ENCODE data around the gene PTPRN2. TPM values are rescaled to one million over a fixed set of nuclear protein-coding genes. Genes with fewer than 3 reads are reported as not detected.

Gene PTPRN2
- total RNA-seq, 4 donors from 2014 or later = 6.6 to 10.7 (median 8.2) TPM

- no peak overlapping the region for H3K4me3 ChIP-seq
- 95 to 96% methylated on average over 6 of the region's 6 CpGs for WGBS, 2 donors
- no peak for DNase-seq (ENCODE audit: low spot score in 2 of 2)
- H3K9me3 ChIP-seq = no peaks in the 10 kb centered on the region
- no peak for TF ChIP-seq CTCF (IDR thresholded peaks at IDR 0.05)
- no peak for TF ChIP-seq EP300 (IDR thresholded peaks at IDR 0.05)
- TF ChIP-seq POLR2A (IDR thresholded peaks at IDR 0.05) = no peak
- peaks cover 0 to 21% (median 0%) of the 10 kb centered on the region in 3 donors for H3K36me3 ChIP-seq
- H3K27me3 ChIP-seq = no peaks in the 10 kb centered on the region
- no peak overlapping the region for H3K27ac ChIP-seq
- no peaks in the 10 kb centered on the region for H3K4me1 ChIP-seq
Observed at GRCh38 chr7:158607563-158607962, 19.9 kb upstream of the PTPRN2 start.

GRCh38 chr7:158606671-158607424, 19.2 kb upstream of the PTPRN2 start:
- TF ChIP-seq POLR2A (IDR thresholded peaks at IDR 0.05) (no peak), EP300 (IDR thresholded peaks at IDR 0.05) (no peak), CTCF (IDR thresholded peaks at IDR 0.05) (no peak)
- no peaks in the 10 kb centered on the region for H3K9me3 ChIP-seq
- DNase-seq (ENCODE audit: low spot score in 2 of 2) = no peak
- no peak overlapping the region for H3K27ac ChIP-seq
- no peaks in the 10 kb centered on the region for H3K27me3 ChIP-seq
- H3K36me3 ChIP-seq = peaks cover 0 to 21% (median 0%) of the 10 kb centered on the region in 3 donors
- H3K4me3 ChIP-seq = no peak overlapping the region
- WGBS, 2 donors = 91 to 94% methylated on average over 17 to 18 of the region's 18 CpGs
- H3K4me1 ChIP-seq = no peaks in the 10 kb centered on the region

- Histone ChIP-seq H3K36me3 (peaks cover 0 to 21% (median 0%) of the 10 kb centered on the region in 3 donors), H3K27ac (no peak overlapping the region), H3K4me1 (no peaks in the 10 kb centered on the region), H3K27me3 (no peaks in the 10 kb centered on the region), H3K9me3 (no peaks in the 10 kb centered on the region), H3K4me3 (no peak overlapping the region)
- no peak for DNase-seq (ENCODE audit: low spot score in 2 of 2)
- TF ChIP-seq CTCF (IDR thresholded peaks at IDR 0.05) = no peak
- TF ChIP-seq POLR2A (IDR thresholded peaks at IDR 0.05) = no peak
- no peak for TF ChIP-seq EP300 (IDR thresholded peaks at IDR 0.05)
- WGBS, 2 donors = 45 to 54% methylated on average over 4 of the region's 4 CpGs
Observed at GRCh38 chr7:158606129-158606528, 18.5 kb upstream of the PTPRN2 start.

- DNase-seq (ENCODE audit: low spot score in 2 of 2) = no peak
- no peaks in the 10 kb centered on the region for H3K9me3 ChIP-seq
- no peak for TF ChIP-seq CTCF (IDR thresholded peaks at IDR 0.05)
- TF ChIP-seq EP300 (IDR thresholded peaks at IDR 0.05) = no peak
- TF ChIP-seq POLR2A (IDR thresholded peaks at IDR 0.05) = no peak
- peaks cover 0 to 21% (median 0%) of the 10 kb centered on the region in 3 donors for H3K36me3 ChIP-seq
- H3K4me3 ChIP-seq = no peak overlapping the region
- H3K27me3 ChIP-seq = no peaks in the 10 kb centered on the region
- 87 to 89% methylated on average over 23 of the region's 23 CpGs for WGBS, 2 donors
- H3K4me1 ChIP-seq = no peaks in the 10 kb centered on the region
- H3K27ac ChIP-seq = no peak overlapping the region
Observed at GRCh38 chr7:158603773-158604755, 16.4 kb upstream of the PTPRN2 start.
